ENCODE data around the gene NPLOC4. TPM values are rescaled to one million over a fixed set of nuclear protein-coding genes. Genes with fewer than 3 reads are reported as not detected.
A peak's percentile ranks its signal among the peaks of the same experiment; 100 is the strongest.
"Not testable (repeated sequence)": the region's sequence is repeated elsewhere in the genome, so short reads cannot be mapped to it uniquely, and the experiment has no call there.

NPLOC4 gene
- total RNA-seq, 2 experiments from 2014 or later = 67.0 to 68.6 TPM

DNA sequence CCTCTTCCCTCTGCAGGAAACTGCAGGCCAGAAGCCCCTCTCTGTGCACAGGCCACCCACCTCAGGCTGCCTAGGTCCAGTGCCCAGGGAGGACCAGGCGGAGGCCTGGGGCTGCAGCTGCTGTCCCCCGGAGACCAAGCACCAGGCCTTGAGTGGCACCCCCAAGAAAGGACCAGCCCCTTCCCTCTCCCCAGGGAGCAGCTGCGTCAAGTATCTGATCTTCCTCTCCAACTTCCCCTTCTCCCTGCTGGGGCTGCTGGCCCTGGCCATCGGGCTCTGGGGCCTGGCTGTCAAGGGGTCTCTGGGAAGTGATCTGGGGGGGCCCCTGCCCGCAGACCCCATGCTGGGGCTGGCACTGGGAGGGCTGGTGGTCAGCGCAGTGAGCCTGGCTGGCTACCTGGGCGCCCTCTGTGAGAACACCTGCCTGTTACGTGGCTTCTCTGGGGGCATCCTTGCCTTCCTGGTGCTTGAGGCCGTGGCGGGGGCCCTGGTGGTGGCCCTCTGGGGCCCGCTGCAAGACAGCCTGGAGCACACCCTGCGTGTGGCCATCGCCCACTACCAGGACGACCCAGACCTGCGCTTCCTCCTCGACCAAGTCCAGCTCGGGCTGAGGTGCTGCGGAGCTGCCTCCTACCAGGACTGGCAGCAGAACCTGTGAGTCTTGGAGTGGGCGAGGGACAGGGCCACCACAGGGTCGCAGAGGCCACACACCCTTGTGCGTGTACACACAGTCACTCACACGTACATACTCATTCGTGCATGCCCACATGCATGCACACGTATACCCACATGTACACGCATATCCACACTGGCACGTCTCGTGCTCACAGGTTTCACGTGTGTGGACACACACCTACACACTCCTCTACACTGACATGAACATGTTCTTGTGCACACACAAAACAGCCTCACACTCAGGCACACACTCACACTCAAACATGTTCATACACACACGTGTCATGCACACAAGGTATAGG is 8.4 kb upstream of the NPLOC4 start:
- Mint-ChIP-seq H3K27me3 (ENCODE audit: low read depth) (peaks cover 18% of the 10 kb centered on the region), H3K4me1 (ENCODE audit: low read depth) (no peaks in the 10 kb centered on the region), H3K4me3 (no peak overlapping the region), H3K36me3 (ENCODE audit: low read depth) (no peaks in the 10 kb centered on the region), H3K27ac (no peak overlapping the region), H3K9me3 (no peaks in the 10 kb centered on the region)
- DNase-seq = no peak
- intact Hi-C loops (cut with micrococcal nuclease) = no loop called here
- CTCF ChIA-PET = no interaction called here

DNA sequence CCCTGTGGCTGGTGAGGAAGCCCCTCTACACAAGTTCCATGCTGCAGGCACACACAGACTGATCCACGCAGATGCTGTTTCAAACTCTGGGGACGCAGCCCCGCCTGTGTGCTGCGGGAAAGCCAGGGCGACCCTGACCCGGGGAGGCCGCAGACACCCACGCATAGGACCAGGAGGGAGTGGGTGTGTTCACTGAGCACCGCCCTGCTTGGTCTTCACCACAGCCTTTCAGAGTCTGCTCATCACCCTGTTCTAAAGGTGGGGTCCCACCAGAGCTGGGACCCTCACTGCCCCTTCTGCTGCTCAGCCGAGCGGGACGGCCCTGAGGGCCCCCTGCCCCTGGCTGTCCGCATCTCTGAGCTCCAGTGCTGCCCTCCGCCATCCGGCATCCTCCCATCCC is 7.6 kb upstream of the NPLOC4 start:
- intact Hi-C loops (cut with micrococcal nuclease) = no loop called here
- no peak for DNase-seq

DNA sequence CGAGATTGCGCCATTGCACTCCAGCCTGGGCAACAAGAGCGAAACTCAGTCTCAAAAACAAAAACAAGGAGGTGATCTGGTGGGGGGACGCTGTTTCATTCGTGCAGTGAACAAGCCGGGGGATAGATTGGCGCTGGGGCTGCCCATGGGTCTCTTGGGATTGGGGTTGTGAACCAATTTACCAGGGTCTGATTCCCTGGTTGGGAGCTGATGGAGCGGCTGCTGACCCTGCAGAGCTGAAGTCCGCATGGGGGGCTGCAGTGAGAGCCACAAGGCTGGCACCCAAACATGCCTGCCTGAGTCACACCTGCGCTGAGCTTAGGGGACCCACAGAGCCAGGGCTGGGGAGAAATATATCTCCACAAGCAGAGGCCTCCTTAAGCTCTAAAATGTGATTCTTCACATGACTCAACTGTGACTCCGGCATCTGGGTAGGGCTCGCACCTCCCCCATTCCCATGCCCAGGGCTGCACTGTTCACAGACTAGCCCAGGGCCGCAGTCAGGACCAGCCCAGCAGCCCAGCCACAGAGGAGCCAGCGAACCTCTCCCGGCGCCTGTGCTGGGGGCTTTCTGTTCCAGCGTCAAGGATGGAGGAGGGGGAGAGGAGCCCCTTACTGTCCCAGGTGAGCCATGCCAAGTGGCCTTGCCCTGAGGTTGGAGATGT is 5.0 kb upstream of the NPLOC4 start:
- DNase-seq = no peak
- intact Hi-C loops (cut with micrococcal nuclease) = no loop called here
- H3K4me1 Mint-ChIP-seq (ENCODE audit: low read depth) = peaks cover 3% of the 10 kb centered on the region
- H3K36me3 Mint-ChIP-seq (ENCODE audit: low read depth) = no peaks in the 10 kb centered on the region
- no peaks in the 10 kb centered on the region for H3K27me3 Mint-ChIP-seq (ENCODE audit: low read depth)
- CTCF ChIA-PET = no interaction called here
- no peak overlapping the region for H3K27ac Mint-ChIP-seq
- no peak overlapping the region for H3K4me3 Mint-ChIP-seq
- no peaks in the 10 kb centered on the region for H3K9me3 Mint-ChIP-seq

More for the DNA sequence above, 7.6 kb upstream of the NPLOC4 start:
- Mint-ChIP-seq H3K27me3 (ENCODE audit: low read depth) (peaks cover 13% of the 10 kb centered on the region), H3K27ac (no peak overlapping the region), H3K4me3 (no peak overlapping the region), H3K4me1 (ENCODE audit: low read depth) (no peaks in the 10 kb centered on the region), H3K36me3 (ENCODE audit: low read depth) (no peaks in the 10 kb centered on the region), H3K9me3 (no peaks in the 10 kb centered on the region)
- CTCF ChIA-PET = no interaction called here

DNA sequence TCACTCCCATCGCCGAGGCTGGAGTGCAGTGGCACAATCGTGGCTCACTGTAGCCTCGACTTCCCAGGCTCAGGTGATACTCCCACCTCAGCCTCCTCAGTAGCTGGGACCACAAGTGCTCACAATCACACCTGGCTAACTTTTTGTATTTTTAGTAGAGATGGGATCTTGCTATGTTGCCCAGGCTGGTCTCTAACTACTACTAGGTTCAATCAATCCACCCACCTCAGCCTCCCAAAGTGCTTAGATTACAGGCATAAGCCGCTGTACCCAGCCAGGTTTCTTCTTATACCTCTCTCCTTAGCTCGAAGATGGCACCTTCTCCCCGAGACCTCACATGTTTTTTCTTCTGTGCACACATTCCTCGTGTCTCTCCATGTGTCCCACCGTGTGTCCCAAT is 3.1 kb upstream of the NPLOC4 start:
- H3K36me3 Mint-ChIP-seq (ENCODE audit: low read depth) = no peaks in the 10 kb centered on the region
- intact Hi-C loops (cut with micrococcal nuclease) = no loop called here
- H3K27ac Mint-ChIP-seq = no peak overlapping the region
- DNase-seq = no peak
- peaks cover 14% of the 10 kb centered on the region for H3K4me1 Mint-ChIP-seq (ENCODE audit: low read depth)
- no peak overlapping the region for H3K4me3 Mint-ChIP-seq
- H3K27me3 Mint-ChIP-seq (ENCODE audit: low read depth) = no peaks in the 10 kb centered on the region
- H3K9me3 Mint-ChIP-seq = no peaks in the 10 kb centered on the region
- CTCF ChIA-PET = no interaction called here

DNA sequence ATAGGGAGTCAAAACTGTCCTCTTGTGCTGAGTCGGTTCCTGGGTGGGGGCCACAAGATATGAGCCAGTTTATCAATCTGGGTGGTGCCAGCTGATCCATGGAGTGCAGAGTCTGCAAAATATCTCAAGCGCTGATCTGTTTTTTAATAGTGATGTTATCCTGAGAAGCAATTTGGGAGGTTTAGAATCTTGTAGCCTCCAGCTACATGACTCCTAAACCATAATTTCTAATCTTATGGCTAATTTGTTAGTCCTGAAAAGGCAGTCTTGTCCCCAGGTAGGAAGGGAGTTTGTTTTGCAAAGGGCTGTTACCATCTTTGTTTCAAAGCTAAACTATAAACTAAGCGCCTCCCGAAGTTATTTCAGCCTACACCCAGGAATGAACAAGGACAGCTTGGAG is 1.8 kb upstream of the NPLOC4 start:
- Mint-ChIP-seq H3K9me3 (no peaks in the 10 kb centered on the region), H3K27me3 (ENCODE audit: low read depth) (no peaks in the 10 kb centered on the region), H3K27ac (no peak overlapping the region), H3K4me3 (no peak overlapping the region), H3K36me3 (ENCODE audit: low read depth) (peaks cover 1% of the 10 kb centered on the region), H3K4me1 (ENCODE audit: low read depth) (peaks cover 20% of the 10 kb centered on the region)
- no peak for DNase-seq
- CTCF ChIA-PET = no interaction called here
- intact Hi-C loops (cut with micrococcal nuclease) = no loop called here

DNA sequence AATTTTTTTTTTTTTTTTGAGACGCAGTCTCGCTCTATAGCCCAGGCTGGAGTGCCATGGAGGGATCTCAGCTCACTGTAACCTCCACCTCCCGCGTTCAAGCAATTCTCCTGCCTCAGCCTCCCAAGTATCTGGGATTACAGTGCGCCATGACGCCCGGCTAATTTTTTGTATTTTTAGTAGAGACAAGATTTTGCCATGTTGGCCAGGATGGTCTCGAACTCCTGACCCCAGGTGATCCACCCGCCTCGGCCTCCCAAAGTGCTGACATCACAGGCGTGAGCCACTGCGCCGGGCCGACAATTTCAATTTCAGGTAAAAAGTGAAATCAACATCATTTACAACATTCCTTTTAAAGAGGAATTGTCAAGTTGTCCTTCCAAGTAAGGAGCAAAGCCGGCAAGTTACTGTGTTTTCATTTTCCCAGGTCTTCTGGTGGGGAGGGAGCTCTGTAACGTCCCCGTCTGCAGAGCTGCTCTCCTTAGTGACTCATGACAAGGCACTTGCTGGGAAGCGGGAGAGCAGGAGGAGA is 873 bp downstream of the NPLOC4 start:
- Mint-ChIP-seq H3K36me3 (ENCODE audit: low read depth) (peaks cover 4% of the 10 kb centered on the region), H3K4me1 (ENCODE audit: low read depth) (peaks cover 29% of the 10 kb centered on the region), H3K4me3 (peak overlapping the region; percentile 93), H3K9me3 (no peaks in the 10 kb centered on the region), H3K27me3 (ENCODE audit: low read depth) (no peaks in the 10 kb centered on the region), H3K27ac (peak overlapping the region; percentile 79)
- intact Hi-C loops (cut with micrococcal nuclease) = loop anchor here (2.0 kb wide), 1 partner anchor 31 kb away; the partner anchor contains the start of genes CCDC137 and OXLD1
- no peak for DNase-seq
- CTCF ChIA-PET = no interaction called here

DNA sequence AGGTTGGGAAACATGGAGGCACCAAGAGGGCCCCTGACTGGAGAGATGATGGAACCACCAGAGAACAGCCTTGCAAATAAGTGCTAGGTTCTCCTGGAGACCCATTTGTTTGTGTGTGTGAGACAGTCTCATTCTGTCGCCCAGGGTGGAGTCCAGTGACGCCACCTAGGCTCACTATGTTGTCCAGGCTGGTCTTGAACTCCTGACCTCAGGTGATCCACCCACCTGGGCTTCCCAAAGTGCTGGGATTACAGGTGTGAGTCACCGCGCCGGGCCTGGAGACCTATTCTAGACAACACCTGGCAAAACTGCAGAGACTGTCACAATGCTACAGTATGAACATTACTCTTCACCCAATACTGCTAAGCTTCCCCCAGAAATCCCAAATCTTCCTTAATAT is 1.5 kb downstream of the NPLOC4 start:
- Mint-ChIP-seq H3K36me3 (ENCODE audit: low read depth) (peaks cover 6% of the 10 kb centered on the region), H3K27ac (peak overlapping the region; percentile 30), H3K4me3 (peak overlapping the region; percentile 93), H3K27me3 (ENCODE audit: low read depth) (no peaks in the 10 kb centered on the region), H3K9me3 (no peaks in the 10 kb centered on the region), H3K4me1 (ENCODE audit: low read depth) (peaks cover 29% of the 10 kb centered on the region)
- CTCF ChIA-PET = no interaction called here
- DNase-seq = no peak
- intact Hi-C loops (cut with micrococcal nuclease) = no loop called here

DNA sequence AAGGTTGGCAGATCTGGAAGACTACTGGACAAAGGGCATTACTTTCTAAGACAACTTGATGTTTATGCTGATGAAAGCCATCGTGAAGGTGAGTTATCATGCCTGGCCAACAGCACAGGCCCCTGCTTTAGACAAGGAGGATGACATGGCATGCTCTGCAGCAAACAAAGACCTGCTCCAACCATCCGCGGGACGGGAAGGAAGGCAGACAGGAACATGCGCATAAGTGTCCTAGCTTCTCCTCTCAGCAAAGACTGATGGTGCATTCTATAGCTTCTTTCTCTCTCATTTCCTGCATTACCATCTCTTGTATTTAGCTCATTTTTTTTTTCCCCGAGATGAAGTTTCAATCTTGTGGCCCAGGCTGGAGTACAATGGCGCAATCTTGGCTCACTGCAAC is 5.4 kb downstream of the NPLOC4 start:
- Mint-ChIP-seq H3K9me3 (no peaks in the 10 kb centered on the region), H3K4me1 (ENCODE audit: low read depth) (peaks cover 27% of the 10 kb centered on the region), H3K4me3 (no peak overlapping the region), H3K27ac (no peak overlapping the region), H3K27me3 (ENCODE audit: low read depth) (no peaks in the 10 kb centered on the region), H3K36me3 (ENCODE audit: low read depth) (peaks cover 34% of the 10 kb centered on the region)
- intact Hi-C loops (cut with micrococcal nuclease) = no loop called here
- no peak for DNase-seq
- CTCF ChIA-PET = interaction anchor here (3.0 kb wide), 1 partner anchor 30 kb away, joined by 12 read pairs; no protein-coding TSS in a partner anchor

DNA sequence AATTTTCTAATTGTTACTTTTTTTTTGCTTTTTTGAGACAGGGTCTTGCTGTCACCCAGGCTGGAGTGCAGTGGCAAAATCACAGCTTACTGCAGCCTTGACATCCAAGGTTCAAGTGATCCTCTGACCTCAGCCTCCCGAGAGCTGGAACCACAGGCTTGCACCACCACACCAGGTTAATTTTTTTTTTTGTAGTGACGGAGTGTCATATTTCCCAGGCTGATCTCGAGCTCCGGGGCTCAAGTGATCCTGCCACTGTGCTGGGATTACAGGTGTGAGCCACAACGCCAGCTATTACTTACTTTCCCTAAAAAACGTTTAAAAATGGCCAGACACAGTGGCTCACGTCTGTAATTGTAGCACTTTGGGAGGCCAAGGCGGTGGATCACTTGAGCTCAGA is 6.6 kb downstream of the NPLOC4 start:
- intact Hi-C loops (cut with micrococcal nuclease) = no loop called here
- H3K36me3 Mint-ChIP-seq (ENCODE audit: low read depth) = peaks cover 44% of the 10 kb centered on the region
- H3K4me3 Mint-ChIP-seq = no peak overlapping the region
- H3K27ac Mint-ChIP-seq = no peak overlapping the region
- peaks cover 19% of the 10 kb centered on the region for H3K4me1 Mint-ChIP-seq (ENCODE audit: low read depth)
- no peak for DNase-seq
- H3K27me3 Mint-ChIP-seq (ENCODE audit: low read depth) = no peaks in the 10 kb centered on the region
- CTCF ChIA-PET = interaction anchor here (0.7 to 3.0 kb wide), 3 partner anchors 29 to 212 kb away, joined by 3 to 12 read pairs (median 7); no protein-coding TSS in a partner anchor
- H3K9me3 Mint-ChIP-seq = no peaks in the 10 kb centered on the region

DNA sequence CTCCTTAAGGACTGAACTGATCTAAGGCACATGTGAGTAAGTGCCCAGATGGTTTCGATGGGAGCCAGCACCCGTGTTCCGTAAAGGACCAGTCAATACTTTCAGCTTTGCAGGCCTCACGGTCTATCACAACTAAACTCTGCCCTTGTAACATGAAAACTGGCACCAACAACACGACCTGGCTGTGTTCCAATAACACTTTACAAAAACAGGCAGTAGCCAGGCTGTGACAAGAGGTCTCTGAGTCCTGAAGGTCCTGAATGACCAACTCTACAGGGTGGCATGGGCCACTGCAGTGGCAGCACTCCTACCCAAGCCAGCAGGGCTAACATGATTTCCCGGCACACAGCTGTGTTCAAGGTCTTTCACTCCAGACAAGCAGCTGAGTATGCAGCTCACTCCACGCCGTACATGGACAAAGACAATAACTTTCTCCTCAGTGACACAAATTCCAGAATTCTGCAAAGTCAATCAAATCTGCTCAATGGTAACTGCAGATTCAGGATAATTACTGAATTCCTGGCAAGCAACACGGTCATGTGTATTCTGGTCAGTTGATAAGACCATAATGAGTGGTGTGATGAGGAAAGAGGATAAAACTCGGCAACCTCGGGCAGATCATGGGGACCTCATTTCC is 15.3 kb downstream of the NPLOC4 start:
- H3K4me1 Mint-ChIP-seq (ENCODE audit: low read depth) = peaks cover 7% of the 10 kb centered on the region
- peaks cover 51% of the 10 kb centered on the region for H3K36me3 Mint-ChIP-seq (ENCODE audit: low read depth)
- H3K4me3 Mint-ChIP-seq = no peak overlapping the region
- no peak overlapping the region for H3K27ac Mint-ChIP-seq
- intact Hi-C loops (cut with micrococcal nuclease) = no loop called here
- CTCF ChIA-PET = interaction anchor here (1.3 kb wide), 1 partner anchor 21 kb away, joined by 4 read pairs; no protein-coding TSS in a partner anchor
- no peaks in the 10 kb centered on the region for H3K27me3 Mint-ChIP-seq (ENCODE audit: low read depth)
- no peaks in the 10 kb centered on the region for H3K9me3 Mint-ChIP-seq
- DNase-seq = no peak

DNA sequence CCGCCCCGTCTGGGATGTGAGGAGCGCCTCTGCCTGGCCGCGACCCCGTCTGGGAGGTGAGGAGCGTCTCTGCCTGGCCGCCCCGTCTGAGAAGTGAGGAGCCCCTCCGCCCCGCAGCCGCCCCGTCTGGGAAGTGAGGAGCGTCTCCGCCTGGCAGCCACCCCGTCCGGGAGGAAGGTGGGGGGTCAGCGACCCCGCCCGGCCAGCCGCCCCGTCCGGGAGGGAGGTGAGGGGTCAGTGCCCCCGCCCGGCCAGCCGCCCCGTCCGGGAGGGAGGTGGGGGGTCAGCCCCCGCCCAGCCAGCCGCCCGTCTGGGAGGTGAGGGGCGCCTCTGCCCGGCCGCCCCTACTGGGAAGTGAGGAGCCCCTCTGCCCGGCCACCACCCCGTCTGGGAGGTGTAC is 18.6 kb downstream of the NPLOC4 start:
- intact Hi-C loops (cut with micrococcal nuclease); H3K4me3 Mint-ChIP-seq; DNase-seq; H3K9me3 Mint-ChIP-seq; H3K27me3 Mint-ChIP-seq (ENCODE audit: low read depth); H3K27ac Mint-ChIP-seq: not testable (repeated sequence)
- CTCF ChIA-PET = interaction anchor here (0.7 kb wide), 1 partner anchor 50 kb away, joined by 3 read pairs; no protein-coding TSS in a partner anchor
- peaks cover 40% of the 10 kb centered on the region for H3K36me3 Mint-ChIP-seq (ENCODE audit: low read depth)
- H3K4me1 Mint-ChIP-seq (ENCODE audit: low read depth) = peaks cover 26% of the 10 kb centered on the region

DNA sequence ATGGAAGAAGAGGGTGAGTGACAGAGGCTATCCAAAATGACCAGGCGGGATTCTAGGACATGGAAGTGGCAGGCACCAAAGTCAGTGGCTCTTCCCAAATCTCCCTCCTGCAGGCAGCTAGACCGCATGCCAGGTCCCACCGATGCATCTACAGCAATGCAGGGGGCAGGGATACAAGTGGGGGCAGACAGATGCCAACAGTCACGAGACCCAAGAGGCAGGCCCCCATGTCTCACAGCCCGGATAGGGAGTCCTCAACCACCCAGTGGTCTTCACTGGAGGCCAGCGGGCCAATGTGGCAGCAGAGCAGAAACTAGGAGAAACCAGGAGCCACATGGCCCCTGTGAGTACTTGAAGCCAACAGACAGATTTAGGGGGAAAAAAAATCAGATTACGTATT is 20.0 kb downstream of the NPLOC4 start:
- Mint-ChIP-seq H3K9me3 (no peaks in the 10 kb centered on the region), H3K27me3 (ENCODE audit: low read depth) (no peaks in the 10 kb centered on the region), H3K27ac (no peak overlapping the region), H3K4me1 (ENCODE audit: low read depth) (peaks cover 26% of the 10 kb centered on the region), H3K36me3 (ENCODE audit: low read depth) (peaks cover 39% of the 10 kb centered on the region), H3K4me3 (no peak overlapping the region)
- CTCF ChIA-PET = interaction anchor here (1.0 kb wide), 1 partner anchor 16 kb away, joined by 3 read pairs; no protein-coding TSS in a partner anchor
- intact Hi-C loops (cut with micrococcal nuclease) = no loop called here
- no peak for DNase-seq

Measured in activated naive CD4-positive, alpha-beta T cell treated with anti-CD3 and anti-CD28 coated beads for 36 hours (primary cell).